Uterus (tissue), 4 donors: ENCODE results near the gene CHORDC1. TPM values are rescaled to one million over a fixed set of nuclear protein-coding genes. Genes with fewer than 3 reads are reported as not detected.

Experiments
- DNase-seq, 2 donors: peaks; one replicate each; pipeline ENCODE4 v3.0.0-alpha.2; 2019 to 2020
- H3K27ac ChIP-seq, 2 donors: fragments of 200-600 bp; sonication (generic); 1 replicate in 1 of 2; 2 replicates in 1 of 2; pipeline ENCODE4 v1.5.1; 2016 to 2018
- H3K27me3 ChIP-seq, 2 donors: fragments of 200-600 bp; sonication (generic); one replicate each; pipeline ENCODE4 v1.5.1; 2018 to 2019; ENCODE audit warnings: control low read depth in 1 of 2
- H3K36me3 ChIP-seq, 2 donors: fragments of 200-600 bp; sonication (generic); one replicate each; pipeline ENCODE4 v1.5.1; 2019; ENCODE audit warnings: control low read depth in 1 of 2
- H3K4me1 ChIP-seq, 2 donors: fragments of 200-600 bp; sonication (generic); one replicate each; pipeline ENCODE4 v1.5.1; 2018 to 2019; ENCODE audit warnings: control low read depth in 1 of 2
- H3K4me3 ChIP-seq, 2 donors: fragments of 200-600 bp; sonication (generic); 1 replicate in 1 of 2; 2 replicates in 1 of 2; pipeline ENCODE4 v1.5.1; 2018 to 2019; ENCODE audit warnings: mild to moderate bottlenecking in 1 of 2
- H3K9me3 ChIP-seq, 2 donors: fragments of 200-600 bp; sonication (generic); one replicate each; pipeline ENCODE4 v1.5.1; 2019; ENCODE audit warnings: control low read depth in 1 of 2
- CTCF ChIP-seq, 4 experiments: fragments of 200-600 bp in 2 of 4; fragments of 450-650 bp in 2 of 4; sonication (generic) in 2 of 4; IDR thresholded peaks; one replicate each; pipeline ENCODE4 v1.5.1; 2016 to 2019; ENCODE audit warnings: antibody characterized with exemption in 4 of 4, mild to moderate bottlenecking in 2 of 4, moderate library complexity in 1 of 4
- POLR2A ChIP-seq, 2 donors: fragments of 450-650 bp; IDR thresholded peaks; one replicate each; pipeline ENCODE4 v1.6.1; 2016; ENCODE audit warnings: antibody characterized with exemption in 2 of 2, mild to moderate bottlenecking in 1 of 2, moderate library complexity in 1 of 2
- intact Hi-C: fragments of 100-400 bp; cut with DNase I; formaldehyde crosslinking; loops from one replicate; pipeline ENCODE4 v1.15.1; 2023; ENCODE audit warnings: low total_unique reads
- total RNA-seq, 4 donors: library from RNA; depleted of rRNA in 3 of 4; stranded (reverse); fragments of >200 nt in 3 of 4; gene quantifications; one replicate each; pipeline versions ENCODE4 v1.1.0 to v1.2.4, GENCODE V29; 2014 to 2023
- donor health status: DM: yes; HTN: yes; CAD: no.

CHORDC1 gene
- total RNA-seq, 4 donors from 2014 or later, result 23.5 to 373 (median 58.7) TPM

- intact Hi-C loops, result no loop called here
- H3K9me3 ChIP-seq, result no peaks in the 10 kb centered on the region
- no peak overlapping the region for H3K4me3 ChIP-seq
- H3K27me3 ChIP-seq, result no peaks in the 10 kb centered on the region
- H3K27ac ChIP-seq, result no peak overlapping the region
- no peak for DNase-seq
- TF ChIP-seq POLR2A (IDR thresholded peaks at IDR 0.05) (no peak), CTCF (IDR thresholded peaks at IDR 0.05) (peak; percentile 67 to 83 (median 75))
- H3K4me1 ChIP-seq, result no peaks in the 10 kb centered on the region
- H3K36me3 ChIP-seq, result no peaks in the 10 kb centered on the region
These were observed 17.8 kb downstream of the CHORDC1 start for GRCh38 chr11:90204832-90205646.

DNA sequence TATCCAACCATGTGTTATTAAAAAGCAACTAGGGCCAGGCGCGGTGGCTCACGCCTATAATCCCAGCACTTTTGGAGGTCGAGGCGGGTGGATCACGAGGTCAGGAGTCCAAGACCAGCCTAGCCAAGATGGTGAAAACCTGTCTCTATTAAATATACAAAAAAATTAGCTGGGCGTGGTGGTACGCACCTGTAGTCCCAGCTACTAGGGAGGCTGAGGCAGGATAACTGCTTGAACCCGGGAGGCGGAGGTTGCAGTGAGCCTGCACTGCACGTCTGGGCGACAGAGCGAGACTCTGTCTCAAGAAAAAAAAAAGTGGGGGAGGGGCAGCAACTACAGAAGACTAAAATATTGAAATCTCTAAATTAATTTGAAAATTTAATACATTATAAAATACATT lies 18.4 kb downstream of the CHORDC1 start:
- DNase-seq, result no peak
- H3K4me1 ChIP-seq, result no peaks in the 10 kb centered on the region
- H3K36me3 ChIP-seq, result no peaks in the 10 kb centered on the region
- no peak overlapping the region for H3K27ac ChIP-seq
- intact Hi-C loops, result no loop called here
- H3K27me3 ChIP-seq, result no peaks in the 10 kb centered on the region
- no peaks in the 10 kb centered on the region for H3K9me3 ChIP-seq
- TF ChIP-seq POLR2A (IDR thresholded peaks at IDR 0.05), result no peak
- TF ChIP-seq CTCF (IDR thresholded peaks at IDR 0.05), result no peak
- H3K4me3 ChIP-seq, result no peak overlapping the region

DNA sequence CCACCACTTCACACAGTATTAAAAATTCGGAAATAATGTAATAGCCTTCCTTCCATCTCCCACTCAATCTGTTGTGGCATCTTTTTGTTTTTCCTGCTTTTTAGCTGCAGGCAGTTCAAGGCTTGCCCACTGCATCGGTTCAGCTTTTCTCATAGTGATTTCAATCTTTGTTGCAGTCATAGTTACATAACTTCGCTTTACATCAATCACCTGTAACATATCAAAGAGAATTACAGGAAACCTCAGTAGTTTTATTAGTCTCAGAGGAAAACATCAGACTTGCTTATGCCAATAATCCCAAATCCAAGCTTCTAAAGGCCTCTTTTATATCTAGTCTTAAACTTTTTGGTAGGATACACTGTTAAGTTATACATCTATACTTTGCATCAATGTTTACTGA lies 20.5 kb downstream of the CHORDC1 start:
- Histone ChIP-seq H3K27ac (no peak overlapping the region), H3K9me3 (no peaks in the 10 kb centered on the region), H3K36me3 (no peaks in the 10 kb centered on the region), H3K4me1 (no peaks in the 10 kb centered on the region), H3K27me3 (no peaks in the 10 kb centered on the region), H3K4me3 (no peak overlapping the region)
- no peak for TF ChIP-seq CTCF (IDR thresholded peaks at IDR 0.05)
- TF ChIP-seq POLR2A (IDR thresholded peaks at IDR 0.05), result no peak
- intact Hi-C loops, result no loop called here
- no peak for DNase-seq

- H3K4me3 ChIP-seq, result no peak overlapping the region
- H3K36me3 ChIP-seq, result no peaks in the 10 kb centered on the region
- intact Hi-C loops, result no loop called here
- DNase-seq, result no peak
- H3K27me3 ChIP-seq, result no peaks in the 10 kb centered on the region
- no peak for TF ChIP-seq POLR2A (IDR thresholded peaks at IDR 0.05)
- no peak for TF ChIP-seq CTCF (IDR thresholded peaks at IDR 0.05)
- no peaks in the 10 kb centered on the region for H3K4me1 ChIP-seq
- no peak overlapping the region for H3K27ac ChIP-seq
- no peaks in the 10 kb centered on the region for H3K9me3 ChIP-seq
These were observed 25.5 kb downstream of the CHORDC1 start for GRCh38 chr11:90197377-90197776.

GRCh38 chr11:90192869-90193582 lies 29.8 kb downstream of the CHORDC1 start:
- Histone ChIP-seq H3K27me3 (no peaks in the 10 kb centered on the region), H3K4me1 (no peaks in the 10 kb centered on the region), H3K4me3 (no peak overlapping the region), H3K27ac (no peak overlapping the region), H3K36me3 (no peaks in the 10 kb centered on the region), H3K9me3 (no peaks in the 10 kb centered on the region)
- intact Hi-C loops, result no loop called here
- DNase-seq, result no peak
- TF ChIP-seq CTCF (IDR thresholded peaks at IDR 0.05), result no peak
- no peak for TF ChIP-seq POLR2A (IDR thresholded peaks at IDR 0.05)
